ENCODE data around the gene TCF12. TPM values are rescaled to one million over a fixed set of nuclear protein-coding genes. Genes with fewer than 3 reads are reported as not detected.

TCF12 gene
- total RNA-seq, 1 donor from 2014 or later, result 155 TPM

GRCh38 chr15:57306944-57307411 is 388.5 kb downstream of the TCF12 start:
- ATAC-seq (peak; percentile 21), DNase-seq (ENCODE audit: low spot score) (no peak)
- intact Hi-C loops (cut with DNase I), result loop anchor here (5.0 kb wide), 2 partner anchors 160 to 810 kb away; no protein-coding TSS in a partner anchor

- DNase-seq (ENCODE audit: low spot score) (no peak), ATAC-seq (no peak)
- intact Hi-C loops (cut with DNase I), result loop anchor here (5.0 kb wide), 2 partner anchors 160 to 810 kb away; no protein-coding TSS in a partner anchor
These were observed 389.2 kb downstream of the TCF12 start for GRCh38 chr15:57307527-57308169.

GRCh38 chr15:57308170-57308545 is 389.7 kb downstream of the TCF12 start:
- ATAC-seq (no peak), DNase-seq (ENCODE audit: low spot score) (no peak)
- intact Hi-C loops (cut with DNase I), result loop anchor here (5.0 kb wide), 2 partner anchors 161 to 811 kb away; no protein-coding TSS in a partner anchor

- ATAC-seq (no peak), DNase-seq (ENCODE audit: low spot score) (no peak)
- intact Hi-C loops (cut with DNase I), result loop anchor here (5.0 kb wide), 2 partner anchors 163 to 813 kb away; no protein-coding TSS in a partner anchor
These were observed 391.7 kb downstream of the TCF12 start for GRCh38 chr15:57309856-57310760.

- DNase-seq (ENCODE audit: low spot score) (no peak), ATAC-seq (no peak)
- intact Hi-C loops (cut with DNase I), result no loop called here
These were observed 392.4 kb downstream of the TCF12 start for GRCh38 chr15:57310876-57311275.

- ATAC-seq (no peak), DNase-seq (ENCODE audit: low spot score) (no peak)
- intact Hi-C loops (cut with DNase I), result no loop called here
These were observed 393.5 kb downstream of the TCF12 start for GRCh38 chr15:57312006-57312317.

- DNase-seq (ENCODE audit: low spot score) (no peak), ATAC-seq (no peak)
- intact Hi-C loops (cut with DNase I), result no loop called here
These were observed 394.1 kb downstream of the TCF12 start for GRCh38 chr15:57312318-57313133.

- intact Hi-C loops (cut with DNase I), result no loop called here
- DNase-seq (ENCODE audit: low spot score) (no peak), ATAC-seq (no peak)
These were observed 394.7 kb downstream of the TCF12 start for GRCh38 chr15:57313134-57313483.

GRCh38 chr15:57314221-57314620 is 395.8 kb downstream of the TCF12 start:
- DNase-seq (ENCODE audit: low spot score) (no peak), ATAC-seq (no peak)
- intact Hi-C loops (cut with DNase I), result no loop called here

GRCh38 chr15:57316451-57316850 is 398.0 kb downstream of the TCF12 start:
- intact Hi-C loops (cut with DNase I), result no loop called here
- DNase-seq (ENCODE audit: low spot score) (no peak), ATAC-seq (no peak)

- no peak for ATAC-seq
- DNase-seq (ENCODE audit: low spot score), result no peak
- intact Hi-C loops (cut with DNase I), result no loop called here
These were observed 400.9 kb downstream of the TCF12 start for GRCh38 chr15:57319226-57319918.

- ATAC-seq (no peak), DNase-seq (ENCODE audit: low spot score) (no peak)
- intact Hi-C loops (cut with DNase I), result no loop called here
These were observed 401.6 kb downstream of the TCF12 start for GRCh38 chr15:57319919-57320560.

GRCh38 chr15:57320631-57321220 is 402.3 kb downstream of the TCF12 start:
- ATAC-seq, result peak; percentile 85
- no peak for DNase-seq (ENCODE audit: low spot score)
- intact Hi-C loops (cut with DNase I), result no loop called here

GRCh38 chr15:57321485-57321884 is 403.0 kb downstream of the TCF12 start:
- no peak for DNase-seq (ENCODE audit: low spot score)
- intact Hi-C loops (cut with DNase I), result no loop called here
- ATAC-seq, result no peak

GRCh38 chr15:57321973-57322601 is 403.6 kb downstream of the TCF12 start:
- intact Hi-C loops (cut with DNase I), result no loop called here
- ATAC-seq, result no peak
- no peak for DNase-seq (ENCODE audit: low spot score)

- ATAC-seq (no peak), DNase-seq (ENCODE audit: low spot score) (no peak)
- intact Hi-C loops (cut with DNase I), result no loop called here
These were observed 404.3 kb downstream of the TCF12 start for GRCh38 chr15:57322602-57323250.

GRCh38 chr15:57323299-57323805 is 404.9 kb downstream of the TCF12 start:
- no peak for DNase-seq (ENCODE audit: low spot score)
- ATAC-seq, result no peak
- intact Hi-C loops (cut with DNase I), result no loop called here
